ENCODE results near the gene HOXA13. TPM values are rescaled to one million over a fixed set of nuclear protein-coding genes. Genes with fewer than 3 reads are reported as not detected.

The HOXA13 gene
- total RNA-seq, 5 donors from 2014 or later (not counting 1 experiment from before 2014, with no cell fraction given), result not detected

- Mint-ChIP-seq H3K27ac (no peak overlapping the region), H3K4me3 (peak overlapping the region in 1 of 3 donors; percentile 6), H3K9me3 (no peaks in the 10 kb centered on the region), H3K4me1 (peaks cover 42 to 46% (median 43%) of the 10 kb centered on the region in 3 donors), H3K27me3 (peaks cover 83 to 86% of the 10 kb centered on the region in 2 donors), H3K36me3 (no peaks in the 10 kb centered on the region)
- 19% methylated on average over 4 of the region's 4 CpGs for WGBS (ENCODE audit: insufficient coverage)
- Histone ChIP-seq H3K27ac (ENCODE audit: low read length) (no peak overlapping the region), H3K27me3 (replicated peaks in 1 of 2; ENCODE audit: control insufficient read depth in 2 of 2, extremely low read depth in 1 of 2, insufficient read depth in 2 of 2, low read length in 1 of 2) (peaks cover 37 to 80% of the 10 kb centered on the region in 2 experiments), H3K36me3 (ENCODE audit: control insufficient read depth in 2 of 2, extremely low read depth in 1 of 2, insufficient read depth in 1 of 2, low read length in 1 of 2) (no peaks in the 10 kb centered on the region), H3K9me3 (no peaks in the 10 kb centered on the region), H3K4me1 (ENCODE audit: control insufficient read depth in 1 of 2, extremely low read depth in 1 of 2, insufficient read depth in 2 of 2, low read length in 2 of 2) (peaks cover 6 to 44% of the 10 kb centered on the region in 2 experiments), H3K4me3 (ENCODE audit: control insufficient read depth in 1 of 2, extremely low read depth in 1 of 2, low read length in 1 of 2) (no peak overlapping the region)
- ChIA-PET POLR2A (no interaction called here), CTCF (no interaction called here)
- DNase-seq (no peak), ATAC-seq (replicated peaks in 1 of 4) (no peak)
These were observed 4.2 kb upstream of the HOXA13 start for GRCh38 chr7:27203964-27204594.

GRCh38 chr7:27203365-27203953 lies 3.6 kb upstream of the HOXA13 start:
- Histone ChIP-seq H3K9me3 (no peaks in the 10 kb centered on the region), H3K27ac (ENCODE audit: low read length) (no peak overlapping the region), H3K4me3 (ENCODE audit: control insufficient read depth in 1 of 2, extremely low read depth in 1 of 2, low read length in 1 of 2) (no peak overlapping the region), H3K4me1 (ENCODE audit: control insufficient read depth in 1 of 2, extremely low read depth in 1 of 2, insufficient read depth in 2 of 2, low read length in 2 of 2) (peaks cover 6 to 51% of the 10 kb centered on the region in 2 experiments), H3K27me3 (replicated peaks in 1 of 2; ENCODE audit: control insufficient read depth in 2 of 2, extremely low read depth in 1 of 2, insufficient read depth in 2 of 2, low read length in 1 of 2) (peaks cover 37 to 82% of the 10 kb centered on the region in 2 experiments), H3K36me3 (ENCODE audit: control insufficient read depth in 2 of 2, extremely low read depth in 1 of 2, insufficient read depth in 1 of 2, low read length in 1 of 2) (no peaks in the 10 kb centered on the region)
- peaks cover 81 to 85% of the 10 kb centered on the region in 2 donors for H3K27me3 Mint-ChIP-seq
- peak overlapping the region in 1 of 3 donors; percentile 6 for H3K4me3 Mint-ChIP-seq
- ChIA-PET POLR2A (no interaction called here), CTCF (no interaction called here)
- peaks cover 43 to 49% (median 46%) of the 10 kb centered on the region in 3 donors for H3K4me1 Mint-ChIP-seq
- WGBS (ENCODE audit: insufficient coverage), result 18% methylated on average over 7 of the region's 10 CpGs
- H3K36me3 Mint-ChIP-seq, result no peaks in the 10 kb centered on the region
- no peaks in the 10 kb centered on the region for H3K9me3 Mint-ChIP-seq
- DNase-seq (no peak), ATAC-seq (replicated peaks in 1 of 4) (no peak)
- peak overlapping the region in 1 of 2 donors; percentile 37 for H3K27ac Mint-ChIP-seq

- no peak for DNase-seq
- Mint-ChIP-seq H3K4me1 (peaks cover 49 to 55% (median 51%) of the 10 kb centered on the region in 3 donors), H3K27ac (peak overlapping the region in 1 of 2 donors; percentile 43), H3K36me3 (no peaks in the 10 kb centered on the region), H3K27me3 (peaks cover 84 to 87% of the 10 kb centered on the region in 2 donors), H3K4me3 (no peak overlapping the region), H3K9me3 (no peaks in the 10 kb centered on the region)
- no peak overlapping the region for H3K27ac ChIP-seq (ENCODE audit: low read length)
- ATAC-seq (replicated peaks in 1 of 4), result no peak
- H3K4me1 ChIP-seq (ENCODE audit: control insufficient read depth in 1 of 2, extremely low read depth in 1 of 2, insufficient read depth in 2 of 2, low read length in 2 of 2), result peaks cover 6 to 55% of the 10 kb centered on the region in 2 experiments
- peaks cover 35 to 82% of the 10 kb centered on the region in 2 experiments for H3K27me3 ChIP-seq (replicated peaks in 1 of 2; ENCODE audit: control insufficient read depth in 2 of 2, extremely low read depth in 1 of 2, insufficient read depth in 2 of 2, low read length in 1 of 2)
- H3K9me3 ChIP-seq, result no peaks in the 10 kb centered on the region
- CTCF ChIA-PET, result no interaction called here
- POLR2A ChIA-PET, result no interaction called here
- H3K4me3 ChIP-seq (ENCODE audit: control insufficient read depth in 1 of 2, extremely low read depth in 1 of 2, low read length in 1 of 2), result no peak overlapping the region
- no peaks in the 10 kb centered on the region for H3K36me3 ChIP-seq (ENCODE audit: control insufficient read depth in 2 of 2, extremely low read depth in 1 of 2, insufficient read depth in 1 of 2, low read length in 1 of 2)
- no CpG with 5 or more reads among the region's 3 CpGs for WGBS (ENCODE audit: insufficient coverage)
These were observed 2.9 kb upstream of the HOXA13 start for GRCh38 chr7:27202862-27203134.

GRCh38 chr7:27202018-27202861 lies 2.3 kb upstream of the HOXA13 start:
- H3K36me3 ChIP-seq (ENCODE audit: control insufficient read depth in 2 of 2, extremely low read depth in 1 of 2, insufficient read depth in 1 of 2, low read length in 1 of 2), result no peaks in the 10 kb centered on the region
- ChIA-PET CTCF (no interaction called here), POLR2A (no interaction called here)
- H3K27me3 ChIP-seq (replicated peaks in 1 of 2; ENCODE audit: control insufficient read depth in 2 of 2, extremely low read depth in 1 of 2, insufficient read depth in 2 of 2, low read length in 1 of 2), result peaks cover 40 to 80% of the 10 kb centered on the region in 2 experiments
- peaks cover 51 to 55% (median 52%) of the 10 kb centered on the region in 3 donors for H3K4me1 Mint-ChIP-seq
- no peaks in the 10 kb centered on the region for H3K9me3 Mint-ChIP-seq
- no peak overlapping the region for H3K27ac ChIP-seq (ENCODE audit: low read length)
- H3K36me3 Mint-ChIP-seq, result no peaks in the 10 kb centered on the region
- DNase-seq, result no peak
- H3K4me3 ChIP-seq (ENCODE audit: control insufficient read depth in 1 of 2, extremely low read depth in 1 of 2, low read length in 1 of 2), result no peak overlapping the region
- H3K27ac Mint-ChIP-seq, result peak overlapping the region in 1 of 2 donors; percentile 49
- ATAC-seq (replicated peaks in 1 of 4), result no peak
- peaks cover 6 to 55% of the 10 kb centered on the region in 2 experiments for H3K4me1 ChIP-seq (ENCODE audit: control insufficient read depth in 1 of 2, extremely low read depth in 1 of 2, insufficient read depth in 2 of 2, low read length in 2 of 2)
- peak overlapping the region in 1 of 3 donors; percentile 71 for H3K4me3 Mint-ChIP-seq
- peaks cover 84 to 88% of the 10 kb centered on the region in 2 donors for H3K27me3 Mint-ChIP-seq
- H3K9me3 ChIP-seq, result no peaks in the 10 kb centered on the region
- WGBS (ENCODE audit: insufficient coverage), result 11% methylated on average over 17 of the region's 30 CpGs

- ATAC-seq (replicated peaks in 1 of 4), result no peak
- POLR2A ChIA-PET, result no interaction called here
- Mint-ChIP-seq H3K36me3 (no peaks in the 10 kb centered on the region), H3K27ac (peak overlapping the region in 1 of 2 donors; percentile 49), H3K4me1 (peaks cover 51 to 55% (median 52%) of the 10 kb centered on the region in 3 donors), H3K4me3 (peak overlapping the region in 2 of 3 donors; percentile 68 to 71), H3K9me3 (no peaks in the 10 kb centered on the region), H3K27me3 (peaks cover 82 to 87% of the 10 kb centered on the region in 2 donors)
- Histone ChIP-seq H3K9me3 (no peaks in the 10 kb centered on the region), H3K27ac (ENCODE audit: low read length) (no peak overlapping the region), H3K36me3 (ENCODE audit: control insufficient read depth in 2 of 2, extremely low read depth in 1 of 2, insufficient read depth in 1 of 2, low read length in 1 of 2) (no peaks in the 10 kb centered on the region), H3K4me1 (ENCODE audit: control insufficient read depth in 1 of 2, extremely low read depth in 1 of 2, insufficient read depth in 2 of 2, low read length in 2 of 2) (peaks cover 6 to 55% of the 10 kb centered on the region in 2 experiments), H3K27me3 (replicated peaks in 1 of 2; ENCODE audit: control insufficient read depth in 2 of 2, extremely low read depth in 1 of 2, insufficient read depth in 2 of 2, low read length in 1 of 2) (peaks cover 39 to 80% of the 10 kb centered on the region in 2 experiments), H3K4me3 (ENCODE audit: control insufficient read depth in 1 of 2, extremely low read depth in 1 of 2, low read length in 1 of 2) (no peak overlapping the region)
- DNase-seq, result no peak
- CTCF ChIA-PET, result no interaction called here
- 4% methylated on average over 3 of the region's 4 CpGs for WGBS (ENCODE audit: insufficient coverage)
These were observed 1.7 kb upstream of the HOXA13 start for GRCh38 chr7:27201580-27202017.

GRCh38 chr7:27200761-27201579 lies 1.1 kb upstream of the HOXA13 start:
- no peaks in the 10 kb centered on the region for H3K9me3 Mint-ChIP-seq
- peaks cover 39 to 76% of the 10 kb centered on the region in 2 experiments for H3K27me3 ChIP-seq (replicated peaks in 1 of 2; ENCODE audit: control insufficient read depth in 2 of 2, extremely low read depth in 1 of 2, insufficient read depth in 2 of 2, low read length in 1 of 2)
- peaks cover 50 to 54% (median 51%) of the 10 kb centered on the region in 3 donors for H3K4me1 Mint-ChIP-seq
- H3K4me3 Mint-ChIP-seq, result peak overlapping the region; percentile 65 to 71 (median 68)
- no peaks in the 10 kb centered on the region for H3K36me3 Mint-ChIP-seq
- no peaks in the 10 kb centered on the region for H3K9me3 ChIP-seq
- H3K27ac Mint-ChIP-seq, result no peak overlapping the region
- ATAC-seq (replicated peaks in 1 of 4) (no peak), DNase-seq (peak in 2 of 35 experiments; percentile 11 to 18)
- ChIA-PET POLR2A (no interaction called here), CTCF (no interaction called here)
- 10% methylated on average over 6 of the region's 14 CpGs for WGBS (ENCODE audit: insufficient coverage)
- H3K4me3 ChIP-seq (ENCODE audit: control insufficient read depth in 1 of 2, extremely low read depth in 1 of 2, low read length in 1 of 2), result peak overlapping the region in 1 of 2 donors; percentile 49
- H3K27me3 Mint-ChIP-seq, result peaks cover 81 to 86% of the 10 kb centered on the region in 2 donors
- H3K36me3 ChIP-seq (ENCODE audit: control insufficient read depth in 2 of 2, extremely low read depth in 1 of 2, insufficient read depth in 1 of 2, low read length in 1 of 2), result no peaks in the 10 kb centered on the region
- peaks cover 6 to 55% of the 10 kb centered on the region in 2 experiments for H3K4me1 ChIP-seq (ENCODE audit: control insufficient read depth in 1 of 2, extremely low read depth in 1 of 2, insufficient read depth in 2 of 2, low read length in 2 of 2)
- no peak overlapping the region for H3K27ac ChIP-seq (ENCODE audit: low read length)
